ENCODE data around the gene LAMTOR1. TPM values are rescaled to one million over a fixed set of nuclear protein-coding genes. Genes with fewer than 3 reads are reported as not detected.

The LAMTOR1 gene
- polyA plus RNA-seq, 1 donor (not counting 4 experiments of a cell fraction or from before 2014, with no cell fraction given), result 88.5 TPM

- H3K79me2 ChIP-seq (ENCODE audit: control insufficient read depth, insufficient read depth, low read length), result peaks cover under 1% of the 10 kb centered on the region
- dilution Hi-C loops (cut with MboI; ENCODE audit: extremely low pct_ligation_motif_present, low sequenced_read_pairs), result no loop called here
- FAIRE-seq, result no peak
- peaks cover 37% of the 10 kb centered on the region for H3K4me1 ChIP-seq (ENCODE audit: control insufficient read depth, extremely low read depth, insufficient read depth, low read length)
- no peak overlapping the region for H3K9ac ChIP-seq (ENCODE audit: control insufficient read depth, extremely low read depth, insufficient read depth, low read length)
- no peak overlapping the region for H2AFZ ChIP-seq (ENCODE audit: control insufficient read depth, low read length)
- no peaks in the 10 kb centered on the region for H3K9me3 ChIP-seq (ENCODE audit: control insufficient read depth, low read depth, low read length)
- peak overlapping the region; percentile 56 for H3K27ac ChIP-seq (ENCODE audit: control insufficient read depth, insufficient read depth, low read length)
- H3K27me3 ChIP-seq (ENCODE audit: control insufficient read depth, extremely low read depth, insufficient read depth, low read length), result no peaks in the 10 kb centered on the region
- H3K36me3 ChIP-seq (ENCODE audit: control insufficient read depth in 2 of 2, extremely low read depth in 1 of 2, insufficient read depth in 2 of 2, low read length in 2 of 2), result peaks cover 0 to 12% of the 10 kb centered on the region in 2 experiments
- no peak overlapping the region for H3K4me2 ChIP-seq (ENCODE audit: control insufficient read depth, extremely low read depth, insufficient read depth, low read depth, low read length)
- no peak overlapping the region for H3K4me3 ChIP-seq (ENCODE audit: control insufficient read depth in 2 of 3, extremely low read depth in 1 of 3, insufficient read depth in 2 of 3, low read depth in 1 of 3, low read length in 3 of 3)
- TF ChIP-seq EZH2 (IDR thresholded peaks at IDR 0.05; ENCODE audit: low read length), result no peak
- TF ChIP-seq CTCF (optimal IDR thresholded peaks at IDR 0.05 in 1 of 3, IDR thresholded peaks at IDR 0.05 in 1 of 3, conservative IDR thresholded peaks at IDR 0.05 in 1 of 3; ENCODE audit: extremely low read depth in 1 of 3, insufficient read depth in 2 of 3, low read length in 3 of 3), result no peak
- H4K20me1 ChIP-seq (ENCODE audit: control insufficient read depth, extremely low read depth, insufficient read depth, low read length), result no peaks in the 10 kb centered on the region
- no peak for DNase-seq (ENCODE audit: low read depth, low spot score)
- H3K9me1 ChIP-seq (ENCODE audit: control insufficient read depth, extremely low read depth, insufficient read depth, low read length), result no peaks in the 10 kb centered on the region
Measured at GRCh38 chr11:72084965-72085364, 18.1 kb downstream of the LAMTOR1 start.

- Histone ChIP-seq H3K27ac (ENCODE audit: control insufficient read depth, insufficient read depth, low read length) (peak overlapping the region; percentile 56), H3K9ac (ENCODE audit: control insufficient read depth, extremely low read depth, insufficient read depth, low read length) (peak overlapping the region; percentile 41), H3K4me1 (ENCODE audit: control insufficient read depth, extremely low read depth, insufficient read depth, low read length) (peaks cover 40% of the 10 kb centered on the region), H3K4me2 (ENCODE audit: control insufficient read depth, extremely low read depth, insufficient read depth, low read depth, low read length) (peak overlapping the region; percentile 58), H4K20me1 (ENCODE audit: control insufficient read depth, extremely low read depth, insufficient read depth, low read length) (no peaks in the 10 kb centered on the region), H3K9me1 (ENCODE audit: control insufficient read depth, extremely low read depth, insufficient read depth, low read length) (no peaks in the 10 kb centered on the region), H3K27me3 (ENCODE audit: control insufficient read depth, extremely low read depth, insufficient read depth, low read length) (no peaks in the 10 kb centered on the region), H3K79me2 (ENCODE audit: control insufficient read depth, insufficient read depth, low read length) (peaks cover 10% of the 10 kb centered on the region), H3K9me3 (ENCODE audit: control insufficient read depth, low read depth, low read length) (no peaks in the 10 kb centered on the region), H2AFZ (ENCODE audit: control insufficient read depth, low read length) (no peak overlapping the region), H3K36me3 (ENCODE audit: control insufficient read depth in 2 of 2, extremely low read depth in 1 of 2, insufficient read depth in 2 of 2, low read length in 2 of 2) (peaks cover 0 to 7% of the 10 kb centered on the region in 2 experiments), H3K4me3 (ENCODE audit: control insufficient read depth in 2 of 3, extremely low read depth in 1 of 3, insufficient read depth in 2 of 3, low read depth in 1 of 3, low read length in 3 of 3) (no peak overlapping the region)
- DNase-seq (ENCODE audit: low read depth, low spot score) (no peak), FAIRE-seq (no peak)
- dilution Hi-C loops (cut with MboI; ENCODE audit: extremely low pct_ligation_motif_present, low sequenced_read_pairs), result no loop called here
- TF ChIP-seq CTCF (optimal IDR thresholded peaks at IDR 0.05 in 1 of 3, IDR thresholded peaks at IDR 0.05 in 1 of 3, conservative IDR thresholded peaks at IDR 0.05 in 1 of 3; ENCODE audit: extremely low read depth in 1 of 3, insufficient read depth in 2 of 3, low read length in 3 of 3) (no peak), EZH2 (IDR thresholded peaks at IDR 0.05; ENCODE audit: low read length) (no peak)
Measured at GRCh38 chr11:72084076-72084475, 19.0 kb downstream of the LAMTOR1 start.
